HL-60/S4 treated with retinoic acid at 250 ng/mL for 4 days and 3 days (cell line): ENCODE measurements around the gene GADL1.

Experiments used
- in situ Hi-C: fragments of 300-500 bp; cut with MboI; formaldehyde crosslinking; loops from 2 replicates; pipeline ENCODE4 v1.7.0; 2022; ENCODE audit warnings: low sequenced_read_pairs

GADL1 gene

DNA sequence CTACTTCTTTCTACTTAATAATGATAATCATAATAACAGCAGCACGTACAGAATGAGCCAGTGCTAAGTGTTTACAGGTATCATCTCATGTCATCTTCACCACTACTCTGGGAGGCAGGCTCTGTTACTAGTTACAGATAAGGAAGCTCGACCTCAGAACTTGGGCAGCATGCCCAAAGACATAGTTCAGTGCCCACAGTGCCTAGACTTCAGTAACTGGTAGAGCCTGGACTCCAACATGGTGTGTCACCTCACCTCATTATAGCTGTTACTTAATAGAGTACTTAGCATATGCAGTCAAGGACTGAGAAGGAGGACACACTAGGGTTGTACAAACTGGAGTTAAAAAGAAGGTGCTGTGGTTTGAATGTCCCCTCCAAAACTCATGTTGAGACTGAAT lies 7.6 kb downstream of the GADL1 start:
- in situ Hi-C loops: no loop called here

DNA sequence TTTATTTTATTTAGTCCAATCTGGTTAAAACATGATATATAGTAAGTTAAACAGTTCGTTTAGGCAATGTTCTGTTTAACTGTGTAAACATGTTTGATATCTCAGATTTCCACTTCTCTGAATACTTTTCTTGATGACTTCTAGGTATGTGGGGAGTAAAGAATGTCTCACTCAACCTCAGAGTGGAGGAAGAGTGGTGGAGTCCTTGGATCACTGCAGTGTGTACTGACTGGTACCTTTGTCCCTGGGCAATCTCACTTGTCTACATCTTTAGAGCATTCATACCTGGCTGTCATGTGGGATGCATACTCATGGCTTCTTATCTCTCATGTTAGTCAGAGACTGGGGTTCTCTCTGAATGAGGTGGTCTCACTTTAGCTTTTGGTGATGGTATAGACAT lies 15.6 kb downstream of the GADL1 start:
- in situ Hi-C loops: no loop called here

DNA sequence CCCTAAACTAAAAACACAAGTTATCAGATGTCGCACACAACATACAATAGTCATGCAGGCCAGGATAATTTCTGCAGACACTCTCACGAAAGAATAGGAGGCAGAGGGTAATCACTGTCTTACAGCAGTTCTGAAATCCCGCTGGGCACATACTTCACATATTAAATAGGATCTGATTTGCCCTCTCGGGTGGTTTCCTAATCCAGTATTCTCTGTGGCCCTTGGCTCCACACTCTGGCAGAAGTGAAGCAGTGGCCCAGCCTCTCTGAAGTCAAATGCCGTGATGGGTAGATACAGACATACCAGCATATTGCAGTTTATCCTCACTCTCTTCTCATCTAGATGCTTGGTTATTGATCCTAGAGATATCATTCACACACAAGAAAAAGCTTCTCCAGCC lies 19.0 kb downstream of the GADL1 start:
- in situ Hi-C loops: no loop called here

- in situ Hi-C loops: no loop called here
Observed at GRCh38 chr3:30873671-30874070, 20.8 kb downstream of the GADL1 start.

DNA sequence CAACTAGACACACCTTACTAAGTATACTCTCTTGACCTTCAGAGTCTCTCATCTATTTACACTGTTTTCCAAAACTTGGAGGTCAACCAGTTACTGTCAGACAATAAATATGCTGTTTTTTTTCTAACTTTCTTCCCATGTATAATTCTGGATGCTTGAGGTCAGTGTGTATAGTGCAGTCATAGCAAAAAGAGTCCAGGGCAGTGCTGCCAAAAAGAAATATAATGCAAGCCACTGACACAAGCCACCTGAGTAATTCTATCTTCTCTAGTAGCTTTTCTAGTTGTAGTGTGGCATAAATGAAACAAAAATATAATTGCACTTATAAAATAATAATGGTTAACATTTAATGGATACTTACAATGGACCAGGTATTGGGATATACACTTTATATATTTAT lies 21.6 kb downstream of the GADL1 start:
- in situ Hi-C loops: no loop called here

GRCh38 chr3:30871720-30872119 lies 22.7 kb downstream of the GADL1 start:
- in situ Hi-C loops: no loop called here

DNA sequence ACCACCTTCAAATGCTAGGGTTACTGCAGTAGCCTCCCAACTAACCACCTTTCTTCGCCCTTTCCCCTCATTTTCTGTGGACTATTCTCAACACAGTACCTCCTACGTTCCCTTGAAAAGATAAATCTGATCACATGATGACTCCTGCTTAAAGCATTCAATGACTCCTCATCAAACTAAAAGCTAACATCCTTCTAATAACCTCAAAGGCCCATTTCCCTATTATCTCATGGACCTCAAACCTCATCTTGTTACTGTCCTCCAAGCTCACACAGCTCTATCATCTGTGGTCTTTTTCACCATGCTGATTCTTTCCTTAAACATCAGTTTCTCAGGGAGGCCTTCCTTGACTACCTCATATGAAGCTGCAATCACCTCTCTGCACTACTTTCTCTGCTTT lies 29.6 kb downstream of the GADL1 start:
- in situ Hi-C loops: no loop called here

DNA sequence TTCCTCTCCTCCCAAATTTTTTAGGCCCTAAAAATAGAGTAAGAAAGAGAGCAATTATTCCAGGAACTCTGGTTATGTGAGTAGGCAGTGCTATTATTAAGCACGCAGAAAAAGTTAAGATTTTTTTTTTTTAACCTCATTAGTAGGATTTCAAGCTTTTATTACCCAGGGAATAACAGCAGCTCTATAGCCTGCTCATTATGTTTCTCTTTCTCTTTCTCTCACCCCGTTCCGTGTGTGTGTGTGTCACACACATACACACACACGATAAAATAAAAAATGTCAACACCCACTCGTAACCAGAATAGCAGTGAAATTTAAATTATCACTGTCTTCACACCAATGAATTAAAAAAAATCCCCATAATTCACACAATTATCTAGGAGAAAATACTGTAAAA lies 30.3 kb downstream of the GADL1 start:
- in situ Hi-C loops: no loop called here

- in situ Hi-C loops: no loop called here
Observed at GRCh38 chr3:30862004-30862403, 32.5 kb downstream of the GADL1 start.

DNA sequence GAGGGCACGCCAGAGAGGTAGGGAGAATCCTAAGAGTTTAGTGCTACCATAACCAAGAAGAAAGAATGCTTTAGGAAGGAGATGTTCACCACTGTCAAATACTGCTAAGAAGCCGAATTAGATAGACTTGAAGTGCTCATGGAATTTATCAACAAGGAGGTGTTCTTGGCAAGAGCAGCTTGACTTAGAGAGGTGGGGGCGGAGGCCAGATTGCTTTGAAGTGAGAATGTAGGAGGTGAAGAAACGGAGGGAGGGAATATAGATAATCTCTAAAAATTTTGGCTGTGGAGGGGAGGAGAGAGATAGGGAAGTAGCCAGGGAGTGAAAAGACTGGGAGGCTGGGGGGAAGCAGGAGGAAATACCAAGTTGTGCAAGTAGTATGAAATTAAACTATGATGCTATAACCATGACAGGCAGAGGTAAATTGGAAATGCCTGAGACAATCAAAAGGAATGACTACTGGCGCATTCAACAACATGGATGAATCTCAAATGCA lies 35.5 kb downstream of the GADL1 start:
- in situ Hi-C loops: no loop called here

DNA sequence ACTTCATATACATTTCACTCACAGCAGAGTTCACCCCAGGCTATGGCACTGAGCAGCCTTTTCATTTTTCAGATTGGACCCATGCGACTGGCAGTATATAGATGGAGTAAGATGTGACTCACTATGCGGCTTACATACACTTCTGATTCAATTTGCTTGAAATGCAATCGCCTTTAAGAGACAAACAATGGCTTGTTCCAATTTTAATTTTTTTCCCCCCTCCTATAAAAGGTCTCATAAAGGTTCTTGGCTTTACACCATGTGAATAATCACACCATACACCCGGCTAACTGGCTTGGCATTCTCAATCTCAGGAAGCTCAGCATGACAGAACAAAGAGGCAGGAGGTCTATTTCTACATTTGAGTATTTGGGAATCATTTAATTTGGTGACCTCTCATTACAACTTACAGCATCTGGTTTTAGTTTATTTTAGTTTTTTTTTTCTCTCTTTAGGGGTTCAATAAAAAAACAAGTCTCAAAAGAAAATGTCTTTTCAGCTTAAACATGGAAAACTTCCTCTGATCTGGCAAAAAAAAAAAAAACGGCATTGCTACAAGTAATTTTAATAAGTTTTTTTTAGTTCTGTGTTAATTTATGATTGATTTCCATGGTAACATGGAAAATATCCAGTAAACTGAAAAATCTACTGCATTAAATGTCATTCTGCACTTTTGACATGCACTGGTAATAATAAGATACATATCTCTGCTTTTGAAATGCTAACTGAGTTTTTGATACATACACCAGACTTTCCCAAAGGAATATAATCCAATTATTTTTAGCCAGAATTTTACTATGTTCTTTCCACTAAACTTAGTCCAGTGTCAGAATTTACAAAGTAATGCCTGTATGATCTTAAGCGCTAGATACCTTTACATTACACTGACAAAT lies 38.8 kb downstream of the GADL1 start:
- in situ Hi-C loops: no loop called here

- in situ Hi-C loops: no loop called here
Observed at GRCh38 chr3:30852833-30853232, 41.6 kb downstream of the GADL1 start.

DNA sequence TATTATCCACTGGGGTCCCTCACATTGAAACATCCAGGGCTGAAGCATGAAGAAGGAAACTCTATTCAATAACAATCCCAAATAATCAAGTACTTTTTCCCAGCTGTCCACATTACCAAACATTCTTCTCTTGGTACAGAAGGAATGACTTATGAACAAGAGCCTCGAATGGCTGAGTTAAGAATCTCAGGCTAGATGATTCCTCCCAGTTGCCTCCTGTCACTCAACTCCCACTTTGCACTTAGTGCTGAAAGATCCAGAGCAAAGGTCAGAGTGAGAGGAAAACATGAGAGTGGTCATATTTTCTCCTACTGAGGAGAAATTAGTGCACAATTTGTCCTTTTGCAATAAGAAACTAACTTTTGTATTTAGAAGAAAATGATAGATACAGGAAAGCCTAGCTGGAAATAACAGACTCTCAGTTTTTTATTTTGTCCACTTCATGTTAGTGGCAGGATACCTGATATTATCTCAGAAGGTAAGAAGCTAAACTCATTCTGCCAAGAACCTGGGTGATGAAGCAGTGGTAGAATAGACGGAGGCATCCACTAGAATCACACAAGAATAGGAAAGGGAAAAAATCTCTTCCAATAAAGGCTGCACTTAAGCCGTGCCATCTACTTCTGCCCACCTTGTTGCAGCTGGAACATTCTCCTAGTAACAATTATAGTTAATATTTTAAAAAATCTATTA lies 46.2 kb downstream of the GADL1 start:
- in situ Hi-C loops: no loop called here

DNA sequence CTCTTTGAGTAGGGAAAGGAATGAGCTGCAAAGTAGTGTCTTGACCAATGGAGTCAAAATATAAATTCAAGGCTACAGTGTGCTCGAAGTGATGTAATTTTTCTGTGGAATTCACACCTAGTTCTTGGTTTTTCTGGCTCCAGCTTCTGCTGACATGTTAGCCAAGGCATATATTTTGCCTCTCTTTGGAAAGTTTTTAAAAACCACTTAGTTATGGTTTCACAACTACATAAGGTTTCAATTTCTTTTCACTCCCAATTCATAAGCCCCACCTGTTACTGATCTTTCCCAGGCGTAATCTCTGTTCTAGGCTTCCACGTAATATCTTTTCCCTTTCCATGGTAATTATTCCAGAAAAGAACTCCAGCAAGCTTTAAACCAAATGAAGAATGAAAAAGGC lies 46.9 kb downstream of the GADL1 start:
- in situ Hi-C loops: no loop called here

GRCh38 chr3:30845606-30846005 lies 48.9 kb downstream of the GADL1 start:
- in situ Hi-C loops: no loop called here

DNA sequence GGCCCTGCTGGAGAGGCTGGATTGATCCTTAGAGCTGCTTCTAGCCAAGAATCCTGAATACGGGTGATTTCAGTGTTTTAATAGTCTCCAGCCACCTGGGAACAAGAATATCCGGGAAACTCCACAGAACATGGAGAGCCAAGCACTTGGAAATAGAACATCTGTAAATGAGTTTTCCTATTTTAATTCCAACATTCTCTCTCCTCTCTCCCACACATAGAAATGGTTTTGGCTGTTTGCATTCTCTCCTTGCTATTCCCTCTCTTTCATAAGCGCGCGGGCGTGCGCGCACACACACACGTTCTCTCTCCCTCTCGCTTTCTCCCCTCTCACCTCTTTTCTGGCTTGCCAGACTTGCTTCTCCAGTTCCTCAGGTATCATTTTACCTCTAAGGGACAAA lies 50.6 kb downstream of the GADL1 start:
- in situ Hi-C loops: no loop called here

DNA sequence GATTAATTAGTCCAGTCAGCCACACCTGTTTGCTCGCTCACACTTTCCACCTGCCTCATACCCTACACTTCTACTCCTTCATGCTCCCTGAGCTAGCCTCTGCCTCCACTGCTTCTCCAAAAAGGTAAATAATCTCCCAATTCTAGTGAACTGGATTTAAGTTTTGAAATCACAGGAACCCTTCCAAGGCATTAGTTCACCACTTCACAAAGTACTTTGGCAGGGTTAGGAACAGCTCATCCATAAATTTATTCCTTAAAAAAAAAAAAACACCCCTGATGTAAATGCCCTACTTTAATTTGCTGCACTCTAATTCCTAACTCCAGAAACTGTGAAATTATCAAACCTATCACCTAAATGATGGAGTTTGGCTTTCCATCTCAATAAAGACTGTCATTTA lies 58.3 kb downstream of the GADL1 start:
- in situ Hi-C loops: no loop called here

GRCh38 chr3:30835667-30836066 lies 58.8 kb downstream of the GADL1 start:
- in situ Hi-C loops: no loop called here

DNA sequence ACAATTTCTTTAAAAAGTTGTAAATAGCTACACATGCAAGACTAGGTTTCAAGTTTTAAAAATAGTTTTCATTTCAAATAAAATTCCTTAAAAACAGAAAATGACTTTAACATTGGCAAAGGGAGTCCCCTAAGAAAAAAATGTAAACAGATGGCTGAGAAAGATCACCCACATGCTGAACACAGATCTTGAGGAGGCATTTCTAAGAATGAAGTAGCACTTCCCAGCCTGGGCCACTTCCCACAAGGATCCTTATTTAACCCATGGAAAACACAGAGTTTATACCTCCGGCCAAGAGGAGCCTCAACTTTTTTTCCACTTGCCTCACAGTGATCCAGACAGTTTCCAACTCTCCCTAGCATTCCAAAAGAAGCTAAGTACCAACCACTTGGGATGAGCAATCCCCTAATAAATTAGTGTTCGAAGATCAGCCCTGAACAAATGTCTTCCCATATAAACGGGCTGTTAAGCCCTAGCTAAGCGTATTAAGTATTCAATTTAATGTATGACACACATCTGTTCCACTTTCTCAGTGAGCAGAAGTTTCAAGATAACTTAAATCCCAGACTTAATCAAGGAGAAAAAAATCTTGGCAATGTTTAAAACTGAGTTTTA lies 61.4 kb downstream of the GADL1 start:
- in situ Hi-C loops: no loop called here

DNA sequence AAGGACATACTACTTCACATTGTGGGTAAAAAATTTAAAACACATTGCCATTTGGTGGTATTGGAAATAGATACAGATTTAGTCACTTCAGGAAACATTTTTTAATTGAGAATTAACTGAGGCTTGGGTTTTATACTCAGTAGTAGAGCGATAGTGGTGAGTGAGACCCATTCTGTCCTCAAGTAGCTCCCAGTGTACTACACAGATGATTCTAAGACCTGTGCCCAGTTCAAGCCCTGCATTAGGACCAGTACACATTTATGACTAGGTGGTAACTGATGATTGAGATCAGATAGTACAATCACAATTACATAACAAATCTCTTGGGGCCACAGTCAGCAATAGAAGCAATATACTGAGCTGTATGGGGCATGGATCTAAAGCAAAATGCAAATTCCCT lies 67.4 kb downstream of the GADL1 start:
- in situ Hi-C loops: no loop called here

DNA sequence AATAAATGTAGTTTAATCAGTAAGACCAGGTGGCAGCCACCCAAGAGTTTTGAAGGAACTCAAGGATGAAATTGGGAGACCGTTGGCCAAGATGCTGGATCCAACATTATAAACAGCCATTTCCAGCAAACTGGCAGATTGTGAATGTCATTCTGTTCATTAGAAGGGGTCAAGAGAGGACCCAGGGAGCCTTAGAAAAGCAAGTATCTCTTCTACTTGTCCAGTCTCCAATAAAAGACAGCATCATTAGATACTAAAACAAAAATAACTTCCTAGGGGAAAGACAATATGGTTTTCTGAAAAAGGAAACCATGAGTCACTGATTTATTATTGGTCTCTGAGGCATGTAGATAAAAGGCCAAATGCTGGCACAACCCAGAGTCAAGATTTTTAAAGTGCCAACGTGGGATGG lies 67.9 kb downstream of the GADL1 start:
- in situ Hi-C loops: no loop called here
